Lower lobe of right lung (tissue), 2 donors: ENCODE measurements around the gene SYT15. TPM values are rescaled to one million over a fixed set of nuclear protein-coding genes. Genes with fewer than 3 reads are reported as not detected.
A peak's percentile ranks its signal among the peaks of the same experiment; 100 is the strongest.

Experiments used
- ATAC-seq, 2 donors: fragments of 200-7000 bp; cut with Tn5 transposase; one replicate each; pipeline ENCODE4 v1.9.1; 2020 to 2022; ENCODE audit warnings: mild to moderate bottlenecking in 2 of 2, moderate library complexity in 2 of 2
- DNase-seq: peaks from one replicate; pipeline ENCODE4 v3.0.0-alpha.2; 2020
- H3K27ac ChIP-seq: fragments of 200-600 bp; one replicate; pipeline ENCODE4 v1.8.0; 2022
- H3K27me3 ChIP-seq: fragments of 200-600 bp; one replicate; pipeline ENCODE4 v1.8.0; 2022; ENCODE audit warnings: low read depth
- H3K36me3 ChIP-seq: fragments of 200-600 bp; one replicate; pipeline ENCODE4 v1.8.0; 2022; ENCODE audit warnings: mild to moderate bottlenecking
- H3K4me1 ChIP-seq: fragments of 200-600 bp; one replicate; pipeline ENCODE4 v1.8.0; 2022
- H3K4me3 ChIP-seq: fragments of 200-600 bp; one replicate; pipeline ENCODE4 v1.8.0; 2022; ENCODE audit warnings: mild to moderate bottlenecking
- H3K9me3 ChIP-seq: fragments of 200-600 bp; one replicate; pipeline ENCODE4 v1.8.0; 2022
- CTCF ChIP-seq: fragments of 200-600 bp; IDR thresholded peaks from one replicate; pipeline ENCODE4 v1.8.0; 2022; ENCODE audit warnings: antibody characterized with exemption, mild to moderate bottlenecking
- intact Hi-C: fragments of 100-400 bp; cut with DNase I; formaldehyde crosslinking; loops from one replicate; pipeline ENCODE4 v1.11.0; 2022
- total RNA-seq: library from RNA; stranded (reverse); fragmentation: NEBNext Ultra II Directional; extraction: Animal tissue kit (Norgen Biotek cat#: 25700); gene quantifications from one replicate; pipeline ENCODE4 v1.2.1, GENCODE V29; 2021
- donor health status: DM: no; HTN: yes; CAD: no; lungs with severe emphysema.

The SYT15 gene
- total RNA-seq, 1 donor from 2014 or later, result 34.5 TPM

GRCh38 chr10:46550795-46551700 is 27.9 kb upstream of the SYT15 start:
- Histone ChIP-seq H3K4me1 (peaks cover 27% of the 10 kb centered on the region), H3K36me3 (peaks cover 12% of the 10 kb centered on the region), H3K27ac (no peak overlapping the region), H3K9me3 (no peaks in the 10 kb centered on the region), H3K27me3 (peaks cover 17% of the 10 kb centered on the region), H3K4me3 (no peak overlapping the region)
- DNase-seq (peak; percentile 41), ATAC-seq (no peak)
- no peak for TF ChIP-seq CTCF
- intact Hi-C loops, result no loop called here

- ATAC-seq (no peak), DNase-seq (peak; percentile 46)
- Histone ChIP-seq H3K27ac (no peak overlapping the region), H3K9me3 (no peaks in the 10 kb centered on the region), H3K36me3 (peaks cover 12% of the 10 kb centered on the region), H3K4me1 (peaks cover 24% of the 10 kb centered on the region), H3K27me3 (peaks cover 24% of the 10 kb centered on the region), H3K4me3 (no peak overlapping the region)
- intact Hi-C loops, result no loop called here
- no peak for TF ChIP-seq CTCF
These were observed 27.0 kb upstream of the SYT15 start for GRCh38 chr10:46551701-46552525.

GRCh38 chr10:46552526-46553237 is 26.2 kb upstream of the SYT15 start:
- Histone ChIP-seq H3K4me1 (peaks cover 16% of the 10 kb centered on the region), H3K27me3 (peaks cover 32% of the 10 kb centered on the region), H3K4me3 (no peak overlapping the region), H3K9me3 (no peaks in the 10 kb centered on the region), H3K27ac (no peak overlapping the region), H3K36me3 (peaks cover 12% of the 10 kb centered on the region)
- TF ChIP-seq CTCF, result no peak
- peak; percentile 41 for DNase-seq
- intact Hi-C loops, result no loop called here
- no peak for ATAC-seq

GRCh38 chr10:46553238-46554049 is 25.5 kb upstream of the SYT15 start:
- peaks cover 16% of the 10 kb centered on the region for H3K4me1 ChIP-seq
- peaks cover 12% of the 10 kb centered on the region for H3K36me3 ChIP-seq
- peaks cover 40% of the 10 kb centered on the region for H3K27me3 ChIP-seq
- H3K9me3 ChIP-seq, result no peaks in the 10 kb centered on the region
- ATAC-seq, result no peak
- DNase-seq, result peak; percentile 43
- intact Hi-C loops, result no loop called here
- H3K27ac ChIP-seq, result no peak overlapping the region
- no peak for TF ChIP-seq CTCF
- no peak overlapping the region for H3K4me3 ChIP-seq
